GF-D8 (cell line): ENCODE measurements around the gene ZNF700.
"Not testable (repeated sequence)": the region's sequence is repeated elsewhere in the genome, so short reads cannot be mapped to it uniquely, and the experiment has no call there.

Source experiments
- DNase-seq: peaks from one replicate; lab custom pipeline; 2025; lab: John Stamatoyannopoulos, UW

ZNF700 gene

DNA sequence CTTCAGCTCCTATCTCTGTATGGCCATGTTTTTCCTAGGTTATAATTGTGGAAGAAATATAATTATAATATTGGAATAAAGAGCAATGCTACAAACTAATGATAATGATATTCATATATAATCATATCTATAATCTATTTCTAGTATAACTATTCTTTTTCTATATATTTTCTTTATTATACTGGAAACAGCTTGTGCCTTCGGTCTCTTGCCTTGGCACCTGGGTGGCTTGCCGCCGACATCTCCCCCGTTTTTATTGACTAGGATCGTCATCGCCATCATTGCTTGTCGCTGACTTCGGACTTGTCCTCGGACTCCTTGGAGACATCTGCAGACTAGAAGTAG lies 64.2 kb downstream of the ZNF700 start:
- no peak for DNase-seq

DNA sequence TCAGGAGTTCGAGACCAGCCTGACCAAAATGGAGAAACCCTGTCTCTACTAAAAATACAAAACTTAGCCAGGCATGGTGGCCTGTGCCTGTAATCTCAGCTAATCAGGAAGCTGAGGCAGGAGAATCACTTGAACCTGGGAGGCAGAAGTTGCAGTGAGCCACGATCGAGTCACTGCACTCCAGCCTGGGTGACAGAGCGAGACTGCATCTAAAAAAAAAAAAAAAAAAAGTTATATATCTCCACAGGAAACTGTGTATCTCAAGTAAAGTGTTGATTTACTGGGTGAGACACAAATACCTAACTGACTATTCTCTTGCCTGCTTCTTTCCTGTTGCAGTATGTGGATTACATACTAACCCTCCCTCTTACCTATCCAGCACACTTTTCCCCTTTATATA lies 67.0 kb downstream of the ZNF700 start:
- DNase-seq, result not testable (repeated sequence)

DNA sequence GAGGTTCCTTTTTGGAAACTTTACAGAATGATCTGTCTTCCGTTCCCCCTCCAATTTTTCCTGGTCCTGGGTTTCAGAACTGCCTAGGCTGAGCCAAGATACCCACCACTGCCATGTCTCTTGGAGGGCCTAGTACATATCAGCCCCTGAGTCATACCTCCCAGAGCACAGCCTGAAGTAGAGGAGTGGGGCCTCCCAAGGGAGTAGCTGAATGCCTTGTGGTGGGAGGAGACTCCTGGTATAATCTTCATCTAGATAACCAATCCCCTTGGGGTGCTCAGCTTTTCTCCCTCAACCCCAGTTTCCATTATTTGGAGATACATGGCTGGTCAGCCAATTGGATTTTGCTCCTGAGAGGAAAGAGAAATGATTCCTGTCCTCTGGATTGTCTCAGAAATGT lies 70.3 kb downstream of the ZNF700 start:
- no peak for DNase-seq
